Hepatic stellate cell (primary cell): ENCODE data around the gene PTBP3.
A peak's percentile ranks its signal among the peaks of the same experiment; 100 is the strongest.
"Not testable (repeated sequence)": the region's sequence is repeated elsewhere in the genome, so short reads cannot be mapped to it uniquely, and the experiment has no call there.

Experiments
- DNase-seq: peaks from one replicate; pipeline ENCODE4 v3.0.0; 2011; ENCODE audit warnings: low spot score

The PTBP3 gene

GRCh38 chr9:112332977-112333638 lies at the start of gene PTBP3:
PTBP3 (minus strand) TSS chr9:112333619; CDS start chr9:112297865, 35,754 bp downstream.
- DNase-seq = peak; percentile 60

DNA sequence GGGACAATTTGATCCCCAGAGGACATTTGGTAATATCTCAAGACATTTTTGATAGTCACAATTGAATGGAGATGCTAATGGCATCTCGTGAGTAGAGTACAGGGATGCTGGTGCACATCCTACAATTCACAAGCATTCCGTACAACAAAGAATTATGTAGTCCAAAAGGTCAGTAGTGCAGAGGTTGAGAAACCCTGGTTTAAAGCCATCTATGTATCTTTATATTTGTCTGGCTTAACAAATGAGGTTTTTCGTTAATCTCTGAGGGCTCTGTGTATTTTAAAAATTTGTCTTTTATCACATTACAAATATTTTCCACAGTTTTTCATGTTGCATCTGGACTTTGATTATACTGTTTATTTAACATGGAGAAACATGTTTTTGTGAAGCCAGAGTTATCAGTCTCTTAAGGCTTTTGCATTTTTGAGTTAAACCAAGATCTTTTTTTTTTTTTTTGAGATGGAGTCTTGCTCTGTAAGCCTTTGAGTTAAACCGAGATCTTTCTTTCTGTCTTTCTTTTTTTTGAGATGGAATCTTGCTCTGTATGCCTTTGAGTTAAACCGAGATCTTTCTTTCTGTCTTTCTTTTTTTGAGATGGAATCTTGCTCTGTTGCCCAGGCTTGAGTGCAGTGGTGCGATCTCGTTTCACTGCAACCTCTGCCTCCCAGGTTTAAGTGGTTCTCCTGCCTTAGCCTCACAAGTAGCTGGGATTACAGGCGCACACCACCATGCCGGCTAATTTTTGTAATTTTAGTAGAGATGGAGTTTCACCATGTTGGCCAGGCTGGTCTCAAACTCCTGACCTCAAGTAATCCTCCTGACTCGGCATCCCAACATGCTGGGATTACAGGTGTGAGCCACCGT lies 49.3 kb upstream of the PTBP3 start:
- no peak for DNase-seq

GRCh38 chr9:112382066-112382465 lies 48.6 kb upstream of the PTBP3 start:
- no peak for DNase-seq

DNA sequence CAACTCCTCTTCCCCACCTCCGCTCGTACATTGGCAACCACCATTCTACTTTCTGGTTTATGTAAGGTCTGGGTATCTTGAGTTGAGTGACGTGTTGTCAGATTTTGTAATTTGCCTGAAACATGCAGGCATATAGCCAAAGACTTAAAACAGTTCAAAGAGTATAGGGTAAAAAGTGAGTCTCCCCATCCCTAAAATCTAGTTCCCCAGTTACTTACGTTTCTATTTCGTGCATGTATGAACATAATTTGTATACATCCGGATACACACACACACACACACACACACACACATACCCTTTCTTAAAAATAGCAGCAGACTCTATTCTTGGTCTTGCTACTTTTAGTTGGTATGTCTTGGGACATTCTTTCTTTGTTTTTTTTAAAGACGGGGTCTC lies 47.4 kb upstream of the PTBP3 start:
- DNase-seq = no peak

GRCh38 chr9:112380102-112380824 lies 46.8 kb upstream of the PTBP3 start, which contains the start of gene HSDL2:
HSDL2 (plus strand) TSS chr9:112380108; CDS start chr9:112380164, 56 bp downstream.
- DNase-seq = peak; percentile 21

GRCh38 chr9:112379177-112380101 lies 46.0 kb upstream of the PTBP3 start:
- peak; percentile 94 for DNase-seq

- DNase-seq = no peak
Measured at GRCh38 chr9:112378328-112379176, 45.1 kb upstream of the PTBP3 start.

- no peak for DNase-seq
Measured at GRCh38 chr9:112377684-112378327, 44.4 kb upstream of the PTBP3 start.

DNA sequence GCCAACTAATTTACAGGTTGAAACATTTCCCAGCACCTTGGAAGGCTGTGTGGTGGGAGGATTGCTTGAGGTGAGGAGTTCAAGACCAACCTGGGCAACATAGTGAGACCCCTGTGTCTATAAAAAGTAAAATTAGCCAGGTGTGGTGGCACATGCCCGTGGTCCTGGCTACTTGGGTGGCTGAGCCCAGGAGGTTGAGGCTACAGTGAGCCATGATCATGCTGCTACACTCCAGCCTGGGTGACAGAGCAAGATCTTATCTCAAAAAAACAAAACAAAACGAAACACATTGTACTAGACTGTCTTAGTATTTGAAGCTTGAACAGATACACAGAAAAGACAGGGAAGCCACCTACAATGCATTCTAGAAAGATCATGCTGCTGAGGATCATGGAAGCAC lies 43.7 kb upstream of the PTBP3 start:
- no peak for DNase-seq

DNA sequence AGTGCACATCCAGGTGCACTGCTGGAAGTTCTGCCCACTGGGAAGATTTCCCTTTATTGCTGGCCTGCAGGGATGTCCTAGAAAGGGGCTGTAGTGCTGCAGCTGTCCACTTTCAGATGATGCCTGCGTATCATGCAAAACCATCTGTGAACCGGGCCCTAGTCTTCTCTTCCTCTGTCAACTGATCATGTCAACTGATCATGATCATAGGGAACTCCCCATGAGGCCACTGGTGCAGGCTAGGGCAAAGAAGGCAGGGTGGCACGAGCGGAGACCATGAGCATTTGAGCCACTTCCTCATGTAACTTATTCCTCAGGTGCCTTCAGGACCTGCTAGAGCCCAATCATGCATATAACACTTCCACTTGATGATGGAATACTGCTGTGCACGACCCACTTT lies 41.9 kb upstream of the PTBP3 start:
- DNase-seq = no peak

GRCh38 chr9:112374232-112374631 lies 40.8 kb upstream of the PTBP3 start:
- not testable (repeated sequence) for DNase-seq

GRCh38 chr9:112373666-112374065 lies 40.2 kb upstream of the PTBP3 start:
- DNase-seq = not testable (repeated sequence)

DNA sequence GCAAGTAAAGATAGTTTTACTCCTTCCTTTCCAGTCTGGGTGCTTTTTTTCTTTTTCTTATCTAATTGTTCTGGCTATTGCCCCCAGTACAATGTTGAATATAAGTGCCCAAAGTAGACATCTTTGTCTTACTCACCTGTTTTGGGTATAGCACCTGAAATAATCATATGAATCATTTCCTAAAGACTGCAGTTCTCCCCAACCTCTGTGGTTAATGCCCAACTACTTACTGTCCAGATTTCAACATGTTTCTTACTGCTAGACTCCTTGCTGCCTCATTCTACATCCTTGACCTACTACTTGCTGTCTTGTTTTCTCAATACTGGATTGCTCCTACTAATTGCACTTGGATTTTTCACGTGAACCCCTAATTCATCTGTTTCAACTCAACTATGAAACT lies 37.6 kb upstream of the PTBP3 start:
- DNase-seq = no peak

DNA sequence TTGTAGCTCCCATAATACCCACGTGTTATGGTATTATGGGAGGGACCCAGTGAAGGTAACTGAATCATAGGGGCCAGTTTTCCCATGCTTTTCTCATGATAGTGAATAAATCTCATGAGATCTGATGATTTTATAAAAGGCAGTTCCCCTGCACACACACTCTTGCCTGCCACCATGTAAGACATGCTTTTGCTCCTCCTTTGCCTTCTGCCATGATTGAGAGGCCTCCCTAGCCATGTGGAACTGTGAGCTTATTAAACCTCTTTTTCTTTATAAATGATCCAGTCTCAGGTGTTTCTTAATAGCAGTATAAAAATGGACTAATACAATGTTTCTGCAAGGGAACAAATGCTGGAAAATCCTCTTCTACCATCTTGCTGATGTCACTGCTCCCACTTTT lies 36.4 kb upstream of the PTBP3 start:
- DNase-seq = no peak

- DNase-seq = no peak
Measured at GRCh38 chr9:112367465-112367864, 34.0 kb upstream of the PTBP3 start.

- no peak for DNase-seq
Measured at GRCh38 chr9:112366591-112366990, 33.2 kb upstream of the PTBP3 start.

GRCh38 chr9:112365257-112365656 lies 31.8 kb upstream of the PTBP3 start:
- DNase-seq = not testable (repeated sequence)

DNA sequence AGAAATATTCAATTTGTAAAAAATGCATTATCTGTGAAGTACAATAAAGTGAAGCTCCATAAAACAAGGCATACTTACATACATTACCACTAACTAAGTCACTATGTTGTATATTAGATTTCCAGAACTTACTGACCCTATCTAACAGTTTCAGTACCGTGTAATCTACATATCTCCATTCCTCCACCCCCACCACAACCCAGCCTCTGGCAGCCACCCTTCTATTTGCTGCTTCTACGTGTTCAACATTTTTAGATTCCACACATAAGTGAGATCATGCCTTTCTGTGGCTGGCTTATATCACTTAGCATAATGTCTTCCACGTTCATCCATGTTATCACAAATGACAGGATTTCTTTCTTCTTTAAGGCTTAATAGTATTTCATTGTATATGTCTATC lies 31.3 kb upstream of the PTBP3 start:
- DNase-seq = no peak

- no peak for DNase-seq
Measured at GRCh38 chr9:112361601-112362000, 28.2 kb upstream of the PTBP3 start.
